GM19240 (cell line): ENCODE results near the gene HIRA.

ENCODE experiments used
- DNase-seq: peaks from one replicate; pipeline ENCODE4 v3.0.0; 2011; ENCODE audit warnings: low spot score; ENCODE audit not compliant: insufficient read length

HIRA gene

GRCh38 chr22:19357270-19358105 is 74.0 kb downstream of the HIRA start:
- no peak for DNase-seq

GRCh38 chr22:19356708-19357269 is 74.7 kb downstream of the HIRA start:
- no peak for DNase-seq

- DNase-seq = no peak
Observed at GRCh38 chr22:19355413-19356157, 75.9 kb downstream of the HIRA start.

- no peak for DNase-seq
Observed at GRCh38 chr22:19354201-19354600, 77.3 kb downstream of the HIRA start.

GRCh38 chr22:19353363-19354131 is 78.0 kb downstream of the HIRA start:
- no peak for DNase-seq

- no peak for DNase-seq
Observed at GRCh38 chr22:19352766-19353165, 78.8 kb downstream of the HIRA start.

- DNase-seq = no peak
Observed at GRCh38 chr22:19352217-19352616, 79.3 kb downstream of the HIRA start.

- DNase-seq = no peak
Observed at GRCh38 chr22:19351604-19352003, 79.9 kb downstream of the HIRA start.

- DNase-seq = no peak
Observed at GRCh38 chr22:19350947-19351346, 80.6 kb downstream of the HIRA start.

- DNase-seq = no peak
Observed at GRCh38 chr22:19350476-19350859, 81.1 kb downstream of the HIRA start.

GRCh38 chr22:19349778-19350475 is 81.6 kb downstream of the HIRA start:
- DNase-seq = no peak

GRCh38 chr22:19346677-19347265 is 84.8 kb downstream of the HIRA start:
- no peak for DNase-seq

- DNase-seq = no peak
Observed at GRCh38 chr22:19344420-19344819, 87.1 kb downstream of the HIRA start.

GRCh38 chr22:19343470-19343869 is 88.1 kb downstream of the HIRA start:
- DNase-seq = no peak

GRCh38 chr22:19341500-19341899 is 90.0 kb downstream of the HIRA start:
- no peak for DNase-seq

- DNase-seq = no peak
Observed at GRCh38 chr22:19337137-19337536, 94.4 kb downstream of the HIRA start.

GRCh38 chr22:19336133-19337075 is 95.1 kb downstream of the HIRA start:
- no peak for DNase-seq

GRCh38 chr22:19331975-19332374 is 99.6 kb downstream of the HIRA start:
- no peak for DNase-seq

GRCh38 chr22:19331474-19331873 is 100.1 kb downstream of the HIRA start:
- no peak for DNase-seq
